Measurements from ENCODE around the gene NAV1.

NAV1 gene

DNA sequence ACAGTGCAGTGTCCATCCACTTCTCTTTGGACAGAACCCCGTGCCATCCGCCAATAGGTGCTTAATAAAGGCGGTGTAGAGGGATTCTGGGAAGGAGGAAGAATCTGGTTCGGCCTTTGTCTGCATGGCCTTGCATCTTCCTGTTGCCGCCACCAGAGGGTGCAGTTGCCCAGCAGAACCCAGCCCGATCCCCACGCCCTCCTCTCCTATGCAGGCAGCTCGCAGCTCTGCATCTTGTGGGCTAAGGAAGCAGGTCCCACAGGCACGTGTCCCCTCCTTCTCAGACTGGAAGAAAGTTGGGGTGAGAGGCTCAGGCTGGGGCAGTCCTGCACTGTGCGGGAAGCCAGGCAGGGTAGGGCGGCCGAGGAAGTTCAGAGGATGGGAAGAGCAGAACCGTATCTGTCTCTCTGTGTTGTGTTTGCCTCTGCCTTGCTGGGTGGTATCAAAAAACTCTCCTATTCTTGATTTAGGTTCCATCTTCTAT is 20.8 kb downstream of the NAV1 start:
- peak; percentile 56 to 71 for DNase-seq (ENCODE audit: low read depth in 1 of 2, low spot score in 1 of 2)
- no peak overlapping the region for H3K27ac ChIP-seq (replicated peaks)

DNA sequence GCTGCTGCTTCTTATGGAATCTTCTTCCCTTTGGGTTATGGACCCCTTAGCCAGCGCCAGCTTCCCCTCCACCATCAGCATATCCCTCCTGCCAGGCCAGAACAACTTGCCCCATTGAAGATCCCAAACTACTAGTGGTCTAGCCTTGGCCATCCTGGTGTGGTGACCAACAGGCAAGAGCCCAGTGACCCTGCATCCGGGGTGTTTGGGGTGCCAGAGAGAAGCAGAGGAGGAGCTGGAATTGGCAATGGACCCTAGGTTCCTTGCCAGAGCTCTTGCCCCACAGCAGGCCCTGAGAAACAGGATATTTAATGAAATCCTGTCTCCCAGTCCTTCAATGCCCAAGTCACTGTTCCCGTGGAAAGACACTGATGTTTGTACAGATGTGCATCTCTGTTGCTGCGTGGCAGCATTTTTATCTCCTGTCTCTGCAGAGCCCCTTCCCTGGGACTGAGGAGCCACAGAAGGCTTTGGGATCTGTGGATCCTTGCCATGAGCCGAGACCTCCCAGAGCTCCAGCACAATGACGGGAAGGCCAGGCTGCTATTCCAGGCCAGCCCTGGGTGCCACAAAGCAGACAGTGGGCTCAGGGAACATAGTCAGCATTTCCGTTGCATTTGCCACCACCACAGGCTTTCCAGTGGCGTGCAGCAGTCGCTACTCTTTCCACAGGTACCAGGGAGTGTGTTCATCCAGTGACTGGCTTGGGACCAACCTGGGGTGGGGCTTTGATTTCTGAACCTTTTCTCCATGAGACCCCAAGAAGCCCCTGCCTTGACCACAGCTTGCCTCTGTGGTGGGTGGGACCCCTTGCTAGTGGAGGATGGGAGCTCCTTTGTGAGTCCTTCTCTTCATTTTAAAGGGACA is 21.6 kb downstream of the NAV1 start:
- DNase-seq (ENCODE audit: low read depth in 1 of 2, low spot score in 1 of 2), result no peak
- H3K27me3 ChIP-seq (ENCODE audit: insufficient read depth, poor library complexity, severe bottlenecking), result no peaks in the 10 kb centered on the region
- TF ChIP-seq, protein P1, sequence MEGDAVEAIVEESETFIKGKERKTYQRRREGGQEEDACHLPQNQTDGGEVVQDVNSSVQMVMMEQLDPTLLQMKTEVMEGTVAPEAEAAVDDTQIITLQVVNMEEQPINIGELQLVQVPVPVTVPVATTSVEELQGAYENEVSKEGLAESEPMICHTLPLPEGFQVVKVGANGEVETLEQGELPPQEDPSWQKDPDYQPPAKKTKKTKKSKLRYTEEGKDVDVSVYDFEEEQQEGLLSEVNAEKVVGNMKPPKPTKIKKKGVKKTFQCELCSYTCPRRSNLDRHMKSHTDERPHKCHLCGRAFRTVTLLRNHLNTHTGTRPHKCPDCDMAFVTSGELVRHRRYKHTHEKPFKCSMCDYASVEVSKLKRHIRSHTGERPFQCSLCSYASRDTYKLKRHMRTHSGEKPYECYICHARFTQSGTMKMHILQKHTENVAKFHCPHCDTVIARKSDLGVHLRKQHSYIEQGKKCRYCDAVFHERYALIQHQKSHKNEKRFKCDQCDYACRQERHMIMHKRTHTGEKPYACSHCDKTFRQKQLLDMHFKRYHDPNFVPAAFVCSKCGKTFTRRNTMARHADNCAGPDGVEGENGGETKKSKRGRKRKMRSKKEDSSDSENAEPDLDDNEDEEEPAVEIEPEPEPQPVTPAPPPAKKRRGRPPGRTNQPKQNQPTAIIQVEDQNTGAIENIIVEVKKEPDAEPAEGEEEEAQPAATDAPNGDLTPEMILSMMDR (IDR thresholded peaks at IDR 0.05; ENCODE audit: insufficient read depth, low read length), result no peak
- TF ChIP-seq POLR2AphosphoS5 (IDR thresholded peaks at IDR 0.05; ENCODE audit: low read depth), result no peak
- no peak for TF ChIP-seq SPI1 (IDR thresholded peaks at IDR 0.05; ENCODE audit: borderline replicate concordance, low read depth)
- no peak for TF ChIP-seq GABPA (IDR thresholded peaks at IDR 0.05; ENCODE audit: low read depth)
- TF ChIP-seq, protein P2, sequence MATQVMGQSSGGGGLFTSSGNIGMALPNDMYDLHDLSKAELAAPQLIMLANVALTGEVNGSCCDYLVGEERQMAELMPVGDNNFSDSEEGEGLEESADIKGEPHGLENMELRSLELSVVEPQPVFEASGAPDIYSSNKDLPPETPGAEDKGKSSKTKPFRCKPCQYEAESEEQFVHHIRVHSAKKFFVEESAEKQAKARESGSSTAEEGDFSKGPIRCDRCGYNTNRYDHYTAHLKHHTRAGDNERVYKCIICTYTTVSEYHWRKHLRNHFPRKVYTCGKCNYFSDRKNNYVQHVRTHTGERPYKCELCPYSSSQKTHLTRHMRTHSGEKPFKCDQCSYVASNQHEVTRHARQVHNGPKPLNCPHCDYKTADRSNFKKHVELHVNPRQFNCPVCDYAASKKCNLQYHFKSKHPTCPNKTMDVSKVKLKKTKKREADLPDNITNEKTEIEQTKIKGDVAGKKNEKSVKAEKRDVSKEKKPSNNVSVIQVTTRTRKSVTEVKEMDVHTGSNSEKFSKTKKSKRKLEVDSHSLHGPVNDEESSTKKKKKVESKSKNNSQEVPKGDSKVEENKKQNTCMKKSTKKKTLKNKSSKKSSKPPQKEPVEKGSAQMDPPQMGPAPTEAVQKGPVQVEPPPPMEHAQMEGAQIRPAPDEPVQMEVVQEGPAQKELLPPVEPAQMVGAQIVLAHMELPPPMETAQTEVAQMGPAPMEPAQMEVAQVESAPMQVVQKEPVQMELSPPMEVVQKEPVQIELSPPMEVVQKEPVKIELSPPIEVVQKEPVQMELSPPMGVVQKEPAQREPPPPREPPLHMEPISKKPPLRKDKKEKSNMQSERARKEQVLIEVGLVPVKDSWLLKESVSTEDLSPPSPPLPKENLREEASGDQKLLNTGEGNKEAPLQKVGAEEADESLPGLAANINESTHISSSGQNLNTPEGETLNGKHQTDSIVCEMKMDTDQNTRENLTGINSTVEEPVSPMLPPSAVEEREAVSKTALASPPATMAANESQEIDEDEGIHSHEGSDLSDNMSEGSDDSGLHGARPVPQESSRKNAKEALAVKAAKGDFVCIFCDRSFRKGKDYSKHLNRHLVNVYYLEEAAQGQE (IDR thresholded peaks at IDR 0.05; ENCODE audit: insufficient replicate concordance, low read depth), result no peak
- H3K27ac ChIP-seq (replicated peaks), result no peak overlapping the region
- no peak overlapping the region for H3K4me3 ChIP-seq (replicated peaks; ENCODE audit: insufficient read depth, low read length)

More for the DNA sequence above, 20.8 kb downstream of the NAV1 start:
- TF ChIP-seq, protein P1 (IDR thresholded peaks at IDR 0.05; ENCODE audit: insufficient read depth, low read length), result peak; percentile 96
- no peak for TF ChIP-seq POLR2AphosphoS5 (IDR thresholded peaks at IDR 0.05; ENCODE audit: low read depth)
- H3K4me3 ChIP-seq (replicated peaks; ENCODE audit: insufficient read depth, low read length), result no peak overlapping the region
- H3K27me3 ChIP-seq (ENCODE audit: insufficient read depth, poor library complexity, severe bottlenecking), result no peaks in the 10 kb centered on the region

DNA sequence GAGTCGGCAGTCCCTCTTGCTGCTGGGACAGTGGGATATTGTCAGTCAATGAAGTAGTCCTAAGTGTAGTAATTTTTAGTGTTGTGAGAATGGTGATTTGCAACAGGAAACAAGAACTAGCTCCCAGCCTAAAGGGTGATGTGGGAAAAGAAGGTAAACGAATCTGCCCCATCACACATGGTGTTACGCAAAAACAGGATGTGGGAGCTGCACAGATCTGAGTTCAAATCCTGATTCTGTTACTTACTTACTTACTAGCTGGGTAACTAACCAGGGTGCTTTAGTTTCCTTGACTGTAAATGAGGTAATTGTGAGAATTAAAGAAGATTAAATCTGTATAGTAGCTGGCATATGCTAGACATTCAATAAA is 22.3 kb downstream of the NAV1 start:
- no peak overlapping the region for H3K27ac ChIP-seq (replicated peaks)

More for the DNA sequence above, 22.3 kb downstream of the NAV1 start:
- TF ChIP-seq, protein P1 (IDR thresholded peaks at IDR 0.05; ENCODE audit: insufficient read depth, low read length), result no peak
- TF ChIP-seq SPI1 (IDR thresholded peaks at IDR 0.05; ENCODE audit: borderline replicate concordance, low read depth), result no peak
- no peak for TF ChIP-seq POLR2AphosphoS5 (IDR thresholded peaks at IDR 0.05; ENCODE audit: low read depth)
- TF ChIP-seq, protein P2 (IDR thresholded peaks at IDR 0.05; ENCODE audit: insufficient replicate concordance, low read depth), result no peak
- TF ChIP-seq GABPA (IDR thresholded peaks at IDR 0.05; ENCODE audit: low read depth), result no peak
- Histone ChIP-seq H3K4me3 (replicated peaks; ENCODE audit: insufficient read depth, low read length) (no peak overlapping the region), H3K27me3 (ENCODE audit: insufficient read depth, poor library complexity, severe bottlenecking) (no peaks in the 10 kb centered on the region)
- DNase-seq (ENCODE audit: low read depth in 1 of 2, low spot score in 1 of 2), result no peak

All from HL-60 (cell line).